ENCODE results near the gene PNPLA3. TPM values are rescaled to one million over a fixed set of nuclear protein-coding genes. Genes with fewer than 3 reads are reported as not detected.

PNPLA3 gene
- total and polyA plus RNA-seq, 2 of the 4 experiments (the other 2 are of a cell fraction), result 3.6 to 7.5 TPM

GRCh38 chr22:43926349-43926710, 2.7 kb downstream of the PNPLA3 start:
- H3K27ac ChIP-seq (ENCODE audit: insufficient read depth, low read length), result no peak overlapping the region
- H3K23ac ChIP-seq (ENCODE audit: low read depth, low read length), result no peak overlapping the region
- H3K4me1 ChIP-seq (ENCODE audit: control insufficient read depth, insufficient read depth, low read length), result peaks cover 19% of the 10 kb centered on the region
- intact Hi-C loops (cut with micrococcal nuclease) (no loop called here), dilution Hi-C loops (cut with HindIII; ENCODE audit: low sequenced_read_pairs, unreplicated experiment) (no loop called here), in situ Hi-C loops (cut with MboI; ENCODE audit: low sequenced_read_pairs) (no loop called here)
- no peak overlapping the region for H4K5ac ChIP-seq (ENCODE audit: low read depth, low read length)
- no peak overlapping the region for H3K14ac ChIP-seq (replicated peaks; ENCODE audit: low read depth, low read length)
- no peak overlapping the region for H3K4me3 ChIP-seq (ENCODE audit: insufficient read depth, low read depth, low read length)
- no peak overlapping the region for H2AK9ac ChIP-seq (replicated peaks; ENCODE audit: low read depth, low read length, poor library complexity)
- ChIA-PET POLR2A (ENCODE audit: unreplicated experiment) (no interaction called here), CTCF (no interaction called here)
- no peak overlapping the region for H2BK5ac ChIP-seq (ENCODE audit: low read depth, low read length, poor library complexity, severe bottlenecking)
- no peak overlapping the region for H2BK15ac ChIP-seq (ENCODE audit: low read depth, low read length)
- H3K79me1 ChIP-seq (ENCODE audit: low read depth in 1 of 2, low read length in 2 of 2), result peaks cover 0 to 23% of the 10 kb centered on the region in 2 experiments; a peak in 2 of 4 replicates
- H2AFZ ChIP-seq (replicated peaks; ENCODE audit: low read length, poor library complexity), result no peak overlapping the region
- BruUV-seq (replicated peaks), result no TSS peak
- no peak overlapping the region for H4K8ac ChIP-seq (ENCODE audit: low read depth in 2 of 2, low read length in 2 of 2)
- no CpG with 5 or more reads among the region's 1 CpG for WGBS, 2 experiments (ENCODE audit: extremely low coverage in 2 of 2, insufficient read length in 1 of 2)
- no peak overlapping the region for H3K56ac ChIP-seq (ENCODE audit: extremely low read depth, insufficient read depth, low read length)
- H3K18ac ChIP-seq (ENCODE audit: low read depth, low read length), result no peak overlapping the region
- no peaks in the 10 kb centered on the region for H3K27me3 ChIP-seq (ENCODE audit: control insufficient read depth, insufficient read depth, low read length)
- H3K9me3 ChIP-seq (ENCODE audit: control insufficient read depth, insufficient read depth, low read length), result no peaks in the 10 kb centered on the region
- H3K4me2 ChIP-seq (ENCODE audit: low read depth, low read length), result no peak overlapping the region
- no peak overlapping the region for H3K9ac ChIP-seq (ENCODE audit: low read depth, low read length)
- H4K20me1 ChIP-seq (ENCODE audit: insufficient read depth, low read length), result peaks cover 6% of the 10 kb centered on the region; the same call in 1 of the 2 replicates
- no peak overlapping the region for H4K91ac ChIP-seq (ENCODE audit: insufficient read depth, low read depth, low read length)
- ATAC-seq (ENCODE audit: low read depth), result no peak
- H3K36me3 ChIP-seq (ENCODE audit: control insufficient read depth, insufficient read depth, low read length), result peaks cover 12% of the 10 kb centered on the region; the same call in 1 of the 2 replicates
- H2BK120ac ChIP-seq (ENCODE audit: low read depth, low read length), result no peak overlapping the region
- peaks cover 23% of the 10 kb centered on the region for H3K9me1 ChIP-seq (ENCODE audit: insufficient read depth, low read length)
- H2BK20ac ChIP-seq (ENCODE audit: low read depth, low read length), result no peak overlapping the region
- DNase-seq, result no peak
- no peak for TF ChIP-seq BHLHE40 (IDR thresholded peaks at IDR 0.05; ENCODE audit: low read depth, low read length)
- no peak for TF ChIP-seq POLR2A (IDR thresholded peaks at IDR 0.05; ENCODE audit: low read depth, low read length)
- TF ChIP-seq ELK1 (IDR thresholded peaks at IDR 0.05; ENCODE audit: borderline replicate concordance, low read depth, low read length), result no peak
- no peak for TF ChIP-seq SMC3 (IDR thresholded peaks at IDR 0.05; ENCODE audit: low read depth, low read length)
- no peak for TF ChIP-seq MAZ (IDR thresholded peaks at IDR 0.05; ENCODE audit: borderline replicate concordance, low read depth, low read length)
- no peak overlapping the region for H2AK5ac ChIP-seq (ENCODE audit: low read depth, low read length)
- H3K4ac ChIP-seq (ENCODE audit: low read depth, low read length), result no peak overlapping the region
